Amniotic stem cell (primary cell): ENCODE results near the gene RPL13.
"Not testable (repeated sequence)": the region's sequence is repeated elsewhere in the genome, so short reads cannot be mapped to it uniquely, and the experiment has no call there.

ENCODE experiments used
- DNase-seq: peaks from one replicate; lab custom pipeline; 2025; lab: John Stamatoyannopoulos, UW

Gene RPL13

DNA sequence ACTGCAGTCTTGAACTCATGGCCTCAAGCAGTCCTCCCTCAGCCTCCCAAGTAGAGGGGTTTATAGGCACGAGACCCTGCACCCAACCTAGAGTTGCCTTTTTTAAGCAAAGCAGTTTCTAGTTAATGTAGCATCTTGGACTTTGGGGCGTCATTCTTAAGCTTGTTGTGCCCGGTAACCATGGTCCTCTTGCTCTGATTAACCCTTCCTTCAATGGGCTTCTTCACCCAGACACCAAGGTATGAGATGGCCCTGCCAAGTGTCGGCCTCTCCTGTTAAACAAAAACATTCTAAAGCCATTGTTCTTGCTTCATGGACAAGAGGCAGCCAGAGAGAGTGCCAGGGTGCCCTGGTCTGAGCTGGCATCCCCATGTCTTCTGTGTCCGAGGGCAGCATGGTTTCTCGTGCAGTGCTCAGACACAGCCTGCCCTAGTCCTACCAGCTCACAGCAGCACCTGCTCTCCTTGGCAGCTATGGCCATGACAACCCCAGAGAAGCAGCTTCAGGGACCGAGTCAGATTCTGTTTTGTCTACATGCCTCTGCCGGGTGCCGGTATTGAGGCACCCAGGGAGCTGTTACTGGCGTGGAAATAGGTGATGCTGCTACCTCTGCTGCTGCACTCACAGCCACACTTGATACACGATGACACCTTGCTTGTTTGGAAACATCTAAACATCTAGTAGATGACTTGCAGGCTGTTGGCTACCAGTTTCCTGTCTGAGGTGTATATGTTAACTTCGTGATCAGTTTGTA is 3.3 kb downstream of the RPL13 start:
- no peak for DNase-seq

DNA sequence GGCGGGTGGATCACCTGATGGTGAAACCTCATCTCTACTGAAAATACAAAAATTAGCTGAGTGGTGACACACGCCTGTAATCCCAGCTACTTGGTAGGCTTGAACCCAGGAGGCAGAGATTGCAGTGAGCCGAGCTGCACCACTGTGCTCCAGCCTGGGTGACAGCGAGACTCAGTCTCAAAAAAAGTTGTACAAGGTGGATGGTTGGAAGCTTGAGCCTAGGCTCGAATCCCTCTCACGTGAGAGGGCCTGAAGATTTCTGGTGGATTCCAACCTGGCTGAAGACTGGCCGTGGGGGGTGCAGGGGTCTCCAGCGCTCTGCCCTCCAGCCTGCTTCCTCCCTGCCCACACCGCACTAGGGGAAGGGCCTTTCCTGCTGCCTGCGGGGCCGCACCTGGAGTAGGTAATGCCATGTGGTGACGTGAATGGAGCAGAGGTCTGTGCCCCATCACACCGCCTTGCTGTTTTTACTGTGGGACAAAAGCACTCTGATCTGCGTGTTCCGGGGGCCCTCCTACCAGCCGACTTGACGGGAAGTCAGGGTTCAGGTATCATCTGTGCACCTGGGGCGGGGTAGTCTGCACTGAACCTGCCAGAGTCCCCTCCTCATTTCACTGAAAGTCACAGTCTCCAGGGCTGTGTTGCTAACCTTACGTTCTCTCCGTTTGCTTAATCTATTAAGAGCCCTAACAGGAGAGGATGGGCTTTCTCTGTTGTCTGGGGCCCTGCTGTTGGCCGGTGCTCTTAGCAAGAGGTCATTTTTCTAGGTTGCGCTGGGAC is 4.2 kb downstream of the RPL13 start:
- DNase-seq: no peak

- DNase-seq: no peak
Measured at GRCh38 chr16:89565256-89565505, 4.7 kb downstream of the RPL13 start.

DNA sequence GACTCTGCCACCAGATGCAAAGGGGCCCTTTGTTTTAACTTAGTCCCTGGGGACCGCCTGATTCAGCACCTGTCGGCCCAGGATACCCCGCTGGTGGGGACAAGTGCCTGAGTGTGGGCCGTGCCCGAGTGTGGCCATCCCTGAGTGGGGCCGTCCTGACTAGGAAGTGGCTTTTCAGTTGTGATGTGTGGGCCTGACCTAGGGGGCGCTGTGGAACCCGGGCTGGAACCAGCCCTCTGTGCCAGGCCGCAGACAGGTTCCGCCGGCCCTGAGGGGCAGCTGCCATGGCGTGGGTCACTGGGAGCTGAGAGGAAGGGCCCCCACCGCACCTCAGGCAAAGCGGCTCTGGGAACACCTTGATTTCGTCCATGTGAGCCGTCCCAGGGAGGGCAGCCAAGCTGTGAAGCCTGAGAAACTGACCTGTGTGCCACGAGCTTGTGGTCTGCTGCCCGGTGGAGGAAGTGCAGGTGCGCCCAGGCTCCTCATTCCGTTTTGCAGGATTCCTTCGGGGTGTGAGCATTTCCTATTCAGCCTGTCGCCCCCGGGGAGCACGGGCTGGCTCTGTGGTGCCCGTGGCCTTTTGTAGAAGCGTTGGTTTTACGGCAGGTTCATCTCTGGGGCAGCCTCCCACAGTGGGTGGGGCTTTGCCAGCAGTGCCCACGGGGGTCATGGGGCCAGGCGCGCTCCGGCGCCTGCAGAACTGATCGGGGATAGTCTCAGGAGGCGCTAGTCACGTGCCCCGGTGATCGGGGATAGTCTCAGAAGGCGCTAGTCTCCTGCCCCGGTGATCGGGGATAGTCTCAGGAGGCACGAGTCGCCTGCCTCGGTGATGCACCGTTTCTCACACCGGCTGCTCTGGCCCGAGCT is 5.3 kb downstream of the RPL13 start:
- DNase-seq: no peak

DNA sequence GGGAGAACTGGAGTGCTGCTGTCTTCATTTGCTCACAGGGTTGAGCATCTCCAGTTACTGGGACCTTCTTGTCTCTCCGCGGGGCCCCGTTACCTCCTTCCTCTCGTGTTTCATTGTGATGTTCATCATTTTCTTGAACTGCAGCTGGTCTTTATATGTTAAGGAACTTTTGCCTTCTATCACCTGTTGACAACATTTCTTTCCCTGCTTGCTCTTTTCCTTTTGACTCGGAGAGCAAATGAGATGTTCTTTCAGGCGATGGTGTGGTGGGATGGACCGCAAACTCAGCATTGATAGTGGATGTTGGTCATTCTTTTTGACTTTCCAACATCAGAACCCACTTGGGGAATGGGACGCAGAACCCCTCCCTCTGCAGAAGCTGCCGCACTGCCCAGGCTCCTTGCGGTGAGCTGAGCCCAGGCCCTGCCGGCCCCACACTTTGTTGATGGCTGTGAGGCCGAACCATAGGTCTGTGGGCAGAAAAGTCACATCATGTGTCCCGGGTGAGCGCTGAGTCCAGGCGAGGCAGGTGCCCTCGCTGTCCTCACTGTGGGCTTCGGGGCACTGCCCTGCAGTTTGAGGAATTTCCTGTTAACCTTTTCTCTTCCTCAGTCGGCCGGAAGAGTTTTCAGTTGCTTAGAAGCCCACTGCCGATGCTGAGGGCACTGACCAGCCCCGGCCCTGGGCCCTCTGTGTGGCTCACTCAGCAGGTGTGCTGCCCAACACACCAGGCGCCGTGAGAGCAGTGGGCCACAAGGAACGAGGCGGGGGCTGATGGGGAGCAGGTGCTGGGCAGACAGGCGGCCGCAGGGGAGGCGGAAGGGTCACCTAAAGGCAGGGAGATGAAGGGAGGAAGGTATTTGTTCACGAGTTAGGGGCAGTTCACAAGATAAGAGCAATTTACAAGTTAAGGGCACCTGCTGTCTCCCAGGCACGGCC is 7.4 kb downstream of the RPL13 start:
- DNase-seq: no peak

DNA sequence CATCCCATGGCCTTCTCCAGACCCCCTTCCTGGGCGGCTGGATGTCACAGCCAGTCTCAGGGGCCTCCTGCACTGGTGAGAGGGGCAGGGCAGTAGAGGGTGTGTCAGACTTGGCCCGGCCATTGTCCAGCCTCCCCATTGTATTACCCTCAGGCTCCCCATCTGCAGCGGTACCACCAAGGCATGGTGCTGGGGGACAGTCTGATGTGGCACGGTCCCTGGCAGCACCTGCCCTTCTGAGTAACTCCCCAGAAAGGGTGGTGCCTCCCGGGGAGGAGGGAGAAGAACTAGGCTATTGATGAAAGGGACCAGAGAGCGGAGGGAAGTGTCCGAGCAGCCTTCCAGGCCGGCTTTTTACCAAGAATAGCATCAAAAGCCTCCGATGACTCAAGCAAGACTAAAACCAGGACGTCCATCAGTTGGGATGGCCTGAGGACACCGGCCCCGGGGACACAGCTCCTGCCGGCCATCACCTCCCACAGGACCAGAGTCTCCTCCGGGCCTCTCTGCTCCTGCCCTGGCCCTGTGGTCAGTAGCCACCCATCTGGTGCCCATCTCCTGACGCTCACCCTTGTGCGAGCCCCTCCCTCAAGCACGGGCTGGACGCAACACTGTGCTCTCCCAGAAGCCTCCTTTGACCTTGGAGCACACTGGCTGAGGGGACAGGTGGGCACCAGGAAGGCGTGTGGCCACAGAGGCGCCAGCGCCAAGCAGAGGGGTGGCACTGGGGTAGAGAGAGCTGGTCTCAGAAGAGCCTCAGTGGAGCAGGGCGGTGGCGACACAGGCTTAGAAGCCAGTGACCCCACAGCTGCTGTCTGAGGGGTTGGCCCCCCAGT is 9.2 kb downstream of the RPL13 start:
- DNase-seq: no peak

DNA sequence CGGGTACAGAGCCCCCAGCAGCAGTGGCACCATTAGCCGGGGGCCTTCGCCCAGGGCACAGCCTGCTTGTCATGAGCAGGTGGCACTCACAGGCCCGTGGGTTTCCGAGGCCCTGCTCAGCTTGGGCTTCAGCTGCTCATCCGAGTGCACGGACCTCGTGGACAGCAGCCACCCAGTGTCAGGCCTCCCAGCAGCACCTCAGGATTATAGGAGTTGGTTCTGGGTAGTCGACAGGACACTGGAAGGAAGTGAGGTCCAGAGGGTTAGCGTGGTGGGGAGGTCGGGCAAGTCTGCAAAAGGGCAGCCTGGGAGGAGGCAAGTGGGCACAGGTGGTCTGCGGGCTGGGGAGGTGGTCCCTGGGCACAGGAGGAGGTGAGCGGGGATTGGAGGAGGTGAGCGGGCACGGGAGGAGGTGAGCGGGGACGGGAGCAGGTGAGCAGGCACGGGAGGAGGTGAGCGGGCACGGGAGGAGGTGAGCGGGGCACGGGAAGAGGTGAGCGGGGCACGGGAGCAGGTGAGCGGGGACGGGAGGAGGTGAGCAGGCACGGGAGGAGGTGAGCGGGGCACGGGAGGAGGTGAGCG is 10.0 kb downstream of the RPL13 start:
- DNase-seq: no peak

- not testable (repeated sequence) for DNase-seq
Measured at GRCh38 chr16:89570983-89571598, 10.6 kb downstream of the RPL13 start.

DNA sequence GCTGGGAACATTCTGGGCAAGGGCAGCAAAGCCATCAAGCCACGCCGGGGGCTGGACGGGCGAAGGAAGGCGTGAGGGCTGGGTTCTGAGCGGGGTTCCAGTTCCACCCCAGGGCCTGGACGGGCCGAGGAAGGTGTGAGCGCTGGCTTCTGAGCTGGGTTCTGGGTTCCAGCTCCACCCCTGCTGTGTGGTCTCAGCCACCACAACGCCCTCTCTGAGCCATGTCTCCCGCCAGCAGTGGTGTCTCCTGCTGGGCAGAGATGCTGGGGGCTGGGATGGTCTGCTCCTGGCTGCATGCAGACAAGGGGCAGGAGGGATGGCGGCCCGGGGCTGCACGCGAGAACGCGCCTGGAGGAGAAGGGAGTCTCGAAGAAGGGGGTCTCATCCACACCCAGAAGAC is 11.2 kb downstream of the RPL13 start:
- no peak for DNase-seq

GRCh38 chr16:89572073-89572484 is 11.6 kb downstream of the RPL13 start:
- DNase-seq: no peak

DNA sequence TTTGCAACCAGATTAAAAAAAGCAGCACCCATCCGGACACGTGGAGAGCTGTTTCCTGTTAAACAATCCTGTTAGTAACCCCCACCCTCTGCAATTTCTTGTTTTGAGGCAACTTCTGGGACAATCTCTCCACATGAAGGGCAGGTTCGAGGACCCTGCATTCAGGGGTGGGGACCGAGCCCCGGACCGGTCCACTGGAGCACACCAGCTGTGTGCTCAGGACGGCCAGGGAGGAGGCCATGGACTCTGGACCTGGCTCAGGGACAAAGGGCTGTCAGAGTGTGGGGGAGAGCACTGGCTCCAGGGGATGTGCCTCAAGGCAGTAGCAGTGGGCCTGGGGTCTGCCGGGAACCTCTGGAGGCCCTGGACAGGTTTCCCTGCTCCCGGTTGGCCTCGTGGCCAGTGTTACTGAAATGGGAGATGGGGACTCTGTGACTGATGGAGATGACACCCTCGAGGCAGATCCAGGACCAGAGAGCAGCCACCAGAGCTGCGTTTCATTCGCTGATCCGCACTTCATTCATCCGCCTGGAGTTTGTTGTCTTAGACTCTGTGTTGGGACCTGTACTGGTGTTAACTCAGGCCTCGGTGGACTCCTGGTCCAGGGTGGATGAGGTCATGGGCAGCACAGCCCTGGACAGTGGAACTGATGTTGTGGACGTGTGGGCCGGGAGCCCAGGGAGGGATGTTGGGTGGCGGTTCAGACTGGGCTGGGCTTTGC is 12.2 kb downstream of the RPL13 start:
- DNase-seq: no peak

GRCh38 chr16:89573826-89574680 is 13.6 kb downstream of the RPL13 start:
- no peak for DNase-seq

DNA sequence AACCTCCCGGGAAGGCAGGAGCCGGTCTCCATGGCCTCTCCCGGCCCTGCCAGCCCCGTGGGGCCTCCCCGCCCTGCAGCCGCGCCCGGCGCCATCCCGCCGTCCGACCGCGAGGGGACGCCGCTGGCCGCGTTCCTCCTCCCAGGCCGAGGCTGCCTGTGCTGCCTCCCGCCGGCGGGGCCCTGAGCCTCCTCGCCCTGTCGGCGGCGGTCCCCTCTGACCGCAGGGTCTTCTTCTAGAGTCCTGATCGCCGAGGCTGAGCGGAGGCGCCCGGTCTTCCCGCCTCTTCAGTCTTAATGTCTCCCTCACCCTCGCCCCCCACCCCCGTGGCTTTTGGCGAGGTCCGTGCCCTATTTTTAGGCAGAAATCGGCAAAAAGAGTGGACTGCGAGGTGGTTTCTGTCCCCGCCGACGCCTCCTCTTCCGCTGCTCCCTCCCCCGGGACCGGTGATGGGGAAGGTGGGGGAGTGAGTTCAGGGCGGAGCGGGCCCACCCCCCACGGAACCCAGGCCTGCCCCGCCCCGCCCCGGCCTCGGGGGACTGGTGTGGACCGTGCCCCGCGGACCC is 14.3 kb downstream of the RPL13 start:
- peak; percentile 44 for DNase-seq

DNA sequence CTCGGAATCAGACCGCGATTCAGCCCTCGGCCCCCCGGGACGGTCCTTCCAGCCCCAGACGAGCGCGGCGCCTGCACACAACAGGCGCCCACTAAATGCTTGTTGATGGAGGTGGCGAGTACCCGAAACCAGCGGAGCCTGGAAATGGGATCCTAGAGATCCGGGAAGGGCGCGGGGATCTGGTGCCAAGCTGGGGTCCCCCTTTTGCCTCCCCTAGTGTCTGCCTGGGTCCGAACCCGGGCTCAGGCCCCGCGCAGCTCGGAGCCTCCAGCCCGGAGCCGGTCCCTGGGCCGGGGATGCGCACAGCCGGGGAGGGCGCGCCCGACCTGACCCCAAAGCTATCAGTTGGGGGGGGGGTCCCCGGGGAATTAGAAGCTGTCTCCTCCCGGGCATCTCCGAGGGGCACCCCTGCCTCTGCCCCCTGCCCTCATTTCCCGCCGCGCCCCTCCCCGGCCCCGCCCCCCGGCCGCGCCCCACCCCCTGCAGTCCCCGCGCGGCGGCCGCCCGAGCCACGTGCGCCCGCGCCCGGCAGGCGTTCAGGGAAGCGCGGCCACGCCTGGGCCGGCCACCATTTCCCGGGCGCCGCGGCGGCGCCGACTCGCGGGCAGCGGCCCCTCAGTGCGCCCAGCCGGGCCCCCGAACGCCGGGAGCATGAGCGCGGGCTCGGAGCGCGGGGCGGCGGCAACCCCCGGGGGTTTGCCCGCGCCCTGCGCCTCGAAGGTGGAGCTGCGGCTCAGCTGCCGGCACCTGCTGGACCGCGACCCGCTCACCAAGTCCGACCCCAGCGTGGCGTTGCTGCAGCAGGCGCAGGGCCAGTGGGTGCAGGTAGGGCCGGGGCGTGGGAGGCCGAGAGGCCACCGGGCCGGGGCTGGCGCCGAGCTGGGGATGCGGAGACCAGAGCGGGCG is 15.0 kb downstream of the RPL13 start, which contains the start of gene CPNE7:
CPNE7 (plus strand) TSS at position 512 of the 906 bp plus-strand sequence; CDS start at position 652, 140 bp downstream.
- DNase-seq: no peak

DNA sequence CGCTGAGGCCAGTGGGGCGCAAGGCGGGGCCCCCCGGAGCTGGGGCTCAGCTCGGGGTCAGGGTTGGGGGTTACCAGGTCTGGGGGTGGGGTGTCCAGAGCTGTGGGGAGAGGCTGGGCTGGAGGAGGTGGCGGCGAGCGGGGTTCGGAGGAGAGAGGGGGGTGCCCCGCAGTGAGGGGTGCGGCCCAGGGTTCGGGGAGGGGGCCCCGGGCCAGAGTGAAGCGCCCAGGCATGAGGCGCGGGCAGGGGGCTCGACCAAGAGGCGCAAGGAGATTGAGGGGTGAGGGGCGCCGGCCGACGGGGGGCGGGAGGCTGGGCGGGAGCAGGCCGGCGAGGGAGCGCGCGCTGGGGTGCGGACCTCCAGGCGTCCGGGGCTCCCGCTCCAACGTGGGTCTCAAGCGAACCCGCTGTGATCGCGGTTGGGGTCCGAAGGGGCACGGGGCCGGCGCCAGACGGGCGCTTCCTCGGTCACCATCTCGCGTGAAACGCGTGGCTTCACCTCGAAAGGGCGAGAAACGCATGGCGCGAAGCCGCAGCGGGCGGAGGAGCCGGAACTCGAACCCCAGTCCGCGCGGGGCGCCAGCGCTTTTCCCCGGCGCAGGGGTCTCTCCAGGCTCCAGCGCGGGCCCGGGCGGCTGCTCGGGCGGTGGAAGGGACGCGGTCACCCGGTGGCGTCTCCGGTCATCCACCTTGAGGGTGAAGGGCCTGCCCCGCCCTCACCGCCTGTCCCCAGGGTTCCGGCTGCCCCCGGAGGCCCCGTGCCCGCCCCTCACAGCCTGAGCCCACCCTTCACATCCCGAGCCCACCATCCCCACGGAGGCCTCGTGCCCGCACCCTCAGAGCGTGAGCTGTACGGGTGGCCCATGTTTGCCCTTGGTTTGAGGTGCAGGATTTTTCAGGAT is 15.9 kb downstream of the RPL13 start:
- DNase-seq: no peak
